CD4-positive, CD25-positive, alpha-beta regulatory T cell (primary cell): ENCODE data around the gene CCN5. TPM values are rescaled to one million over a fixed set of nuclear protein-coding genes. Genes with fewer than 3 reads are reported as not detected.

Experiments used
- ATAC-seq, 2 donors: fragments of 150-1000 bp; cut with Tn5 transposase; one replicate each; pipeline ENCODE4 v1.10.0; 2021; ENCODE audit warnings: low read depth in 2 of 2, moderate number of reproducible peaks in 2 of 2, moderate library complexity in 1 of 2
- DNase-seq, 3 donors: peaks; one replicate each; pipeline versions ENCODE4 v3.0.0 to v3.0.0-alpha.2; 2012 to 2022; ENCODE audit warnings: mixed read lengths in 1 of 3
- H3K27ac ChIP-seq: one replicate; pipeline ENCODE4 v1.7.0; 2013; ENCODE audit warnings: mild to moderate bottlenecking, low read length; ENCODE audit not compliant: insufficient read depth, poor library complexity, severe bottlenecking
- H3K27me3 ChIP-seq: one replicate; pipeline ENCODE4 v1.7.0; 2013; ENCODE audit warnings: low read length; ENCODE audit not compliant: control insufficient read depth, insufficient read depth
- H3K36me3 ChIP-seq: one replicate; pipeline ENCODE4 v1.7.0; 2013; ENCODE audit warnings: mild to moderate bottlenecking, low read length, moderate library complexity; ENCODE audit not compliant: control insufficient read depth, insufficient read depth
- H3K4me1 ChIP-seq: 2 replicates; pipeline ENCODE4 v1.7.0; 2013; ENCODE audit warnings: mild to moderate bottlenecking, low read length; ENCODE audit not compliant: insufficient read depth, control insufficient read depth, poor library complexity, severe bottlenecking
- H3K4me3 ChIP-seq: one replicate; pipeline ENCODE4 v1.7.0; 2013; ENCODE audit warnings: low read depth, mild to moderate bottlenecking, low read length, moderate library complexity
- H3K9me3 ChIP-seq, 2 experiments: 1 replicate in 1 of 2; 2 replicates in 1 of 2; pipeline ENCODE4 v1.7.0; 2013; ENCODE audit warnings: low read length in 2 of 2, mild to moderate bottlenecking in 1 of 2, moderate library complexity in 1 of 2; ENCODE audit not compliant: control insufficient read depth in 2 of 2
- H3K27ac Mint-ChIP-seq, 3 donors: one replicate each; pipeline ENCODE4 v1.8.0; 2020 to 2022; ENCODE audit warnings: mild to moderate bottlenecking in 3 of 3, mixed read lengths in 3 of 3, moderate library complexity in 2 of 3
- H3K27me3 Mint-ChIP-seq: one replicate; pipeline ENCODE4 v1.8.0; 2022; ENCODE audit warnings: mild to moderate bottlenecking, mixed read lengths
- H3K36me3 Mint-ChIP-seq: one replicate; pipeline ENCODE4 v1.8.0; 2020; ENCODE audit warnings: mixed read lengths
- H3K4me1 Mint-ChIP-seq, 4 donors: one replicate each; pipeline ENCODE4 v1.8.0; 2020 to 2022; ENCODE audit warnings: mixed read lengths in 4 of 4, mild to moderate bottlenecking in 1 of 4
- H3K4me3 Mint-ChIP-seq, 4 donors: one replicate each; pipeline ENCODE4 v1.8.0; 2020 to 2022; ENCODE audit warnings: mild to moderate bottlenecking in 4 of 4, mixed read lengths in 4 of 4, moderate library complexity in 3 of 4
- H3K9me3 Mint-ChIP-seq, 7 donors: one replicate each; pipeline ENCODE4 v1.8.0; 2020 to 2022; ENCODE audit warnings: mixed read lengths in 7 of 7, mild to moderate bottlenecking in 3 of 7, moderate library complexity in 2 of 7
- polyA plus RNA-seq, 4 donors: library from polyadenylated mRNA; unstranded; fragments of 300-500 nt; fragmentation: Illumina TruSeq; gene quantifications; one replicate each; pipeline ENCODE4 v1.2.3, GENCODE V29; 2021
- total RNA-seq: library from RNA; stranded (reverse); gene quantifications from one replicate; pipeline ENCODE4 v1.2.3, GENCODE V29; 2022

CCN5 gene
- total and polyA plus RNA-seq, 5 donors from 2014 or later, result not detected

- ATAC-seq (no peak), DNase-seq (no peak)
- H3K9me3 Mint-ChIP-seq, result peaks cover 0 to 2% (median 0%) of the 10 kb centered on the region in 7 donors
- Histone ChIP-seq H3K4me1 (no peaks in the 10 kb centered on the region), H3K27me3 (no peaks in the 10 kb centered on the region), H3K36me3 (no peaks in the 10 kb centered on the region), H3K4me3 (no peak overlapping the region), H3K27ac (no peak overlapping the region), H3K9me3 (no peaks in the 10 kb centered on the region)
- H3K36me3 Mint-ChIP-seq, result no peaks in the 10 kb centered on the region
- no peaks in the 10 kb centered on the region for H3K4me1 Mint-ChIP-seq
- no peak overlapping the region for H3K4me3 Mint-ChIP-seq
- peaks cover 13% of the 10 kb centered on the region for H3K27me3 Mint-ChIP-seq
- H3K27ac Mint-ChIP-seq, result no peak overlapping the region
Measured at GRCh38 chr20:44721785-44722054, 6.6 kb downstream of the CCN5 start.

DNA sequence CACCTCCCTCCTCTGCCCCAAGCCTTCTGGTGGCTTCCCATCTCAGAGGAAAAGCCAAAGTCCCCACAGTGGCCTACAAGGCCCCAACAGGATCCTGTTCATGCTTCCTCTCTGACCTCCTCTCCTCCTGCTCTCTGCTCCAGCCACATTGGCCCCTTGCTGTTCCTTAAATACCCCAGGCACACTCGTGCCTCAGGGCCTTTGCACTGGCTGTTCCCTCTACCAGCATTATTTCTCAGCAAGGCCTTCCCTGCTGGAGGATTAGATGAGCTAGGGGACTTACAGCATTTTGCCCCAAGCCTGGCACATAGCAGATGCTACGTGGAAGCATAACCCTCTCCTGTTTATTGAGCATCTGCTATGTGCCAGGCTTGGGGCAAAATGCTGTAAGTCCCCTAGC is 7.8 kb downstream of the CCN5 start:
- ATAC-seq, result no peak
- Mint-ChIP-seq H3K27me3 (peaks cover 17% of the 10 kb centered on the region), H3K9me3 (peaks cover 0 to 2% (median 0%) of the 10 kb centered on the region in 7 donors), H3K36me3 (no peaks in the 10 kb centered on the region), H3K4me3 (no peak overlapping the region), H3K4me1 (no peaks in the 10 kb centered on the region), H3K27ac (no peak overlapping the region)
- no peak overlapping the region for H3K27ac ChIP-seq
- H3K4me3 ChIP-seq, result no peak overlapping the region
- no peaks in the 10 kb centered on the region for H3K4me1 ChIP-seq
- H3K9me3 ChIP-seq, result no peaks in the 10 kb centered on the region
- no peaks in the 10 kb centered on the region for H3K36me3 ChIP-seq
- H3K27me3 ChIP-seq, result no peaks in the 10 kb centered on the region
- DNase-seq, result no peak

GRCh38 chr20:44723391-44723790 is 8.2 kb downstream of the CCN5 start:
- peaks cover 0 to 2% (median 0%) of the 10 kb centered on the region in 7 donors for H3K9me3 Mint-ChIP-seq
- no peaks in the 10 kb centered on the region for H3K36me3 ChIP-seq
- H3K27me3 Mint-ChIP-seq, result peaks cover 17% of the 10 kb centered on the region

GRCh38 chr20:44723798-44724362 is 8.7 kb downstream of the CCN5 start:
- H3K27ac ChIP-seq, result no peak overlapping the region
- Mint-ChIP-seq H3K4me1 (no peaks in the 10 kb centered on the region), H3K27ac (no peak overlapping the region), H3K4me3 (no peak overlapping the region), H3K36me3 (no peaks in the 10 kb centered on the region), H3K9me3 (peaks cover 0 to 2% (median 0%) of the 10 kb centered on the region in 7 donors), H3K27me3 (peaks cover 17% of the 10 kb centered on the region)
- H3K36me3 ChIP-seq, result no peaks in the 10 kb centered on the region
- H3K4me3 ChIP-seq, result no peak overlapping the region
- no peaks in the 10 kb centered on the region for H3K4me1 ChIP-seq
- H3K27me3 ChIP-seq, result no peaks in the 10 kb centered on the region
- ATAC-seq (no peak), DNase-seq (no peak)
- H3K9me3 ChIP-seq, result no peaks in the 10 kb centered on the region

More at GRCh38 chr20:44723391-44723790, 8.2 kb downstream of the CCN5 start:
- no peaks in the 10 kb centered on the region for H3K9me3 ChIP-seq
- H3K27me3 ChIP-seq, result no peaks in the 10 kb centered on the region
- no peaks in the 10 kb centered on the region for H3K4me1 ChIP-seq
- Mint-ChIP-seq H3K27ac (no peak overlapping the region), H3K4me3 (no peak overlapping the region), H3K36me3 (no peaks in the 10 kb centered on the region), H3K4me1 (no peaks in the 10 kb centered on the region)
- ATAC-seq (no peak), DNase-seq (no peak)
- H3K27ac ChIP-seq, result no peak overlapping the region
- no peak overlapping the region for H3K4me3 ChIP-seq

DNA sequence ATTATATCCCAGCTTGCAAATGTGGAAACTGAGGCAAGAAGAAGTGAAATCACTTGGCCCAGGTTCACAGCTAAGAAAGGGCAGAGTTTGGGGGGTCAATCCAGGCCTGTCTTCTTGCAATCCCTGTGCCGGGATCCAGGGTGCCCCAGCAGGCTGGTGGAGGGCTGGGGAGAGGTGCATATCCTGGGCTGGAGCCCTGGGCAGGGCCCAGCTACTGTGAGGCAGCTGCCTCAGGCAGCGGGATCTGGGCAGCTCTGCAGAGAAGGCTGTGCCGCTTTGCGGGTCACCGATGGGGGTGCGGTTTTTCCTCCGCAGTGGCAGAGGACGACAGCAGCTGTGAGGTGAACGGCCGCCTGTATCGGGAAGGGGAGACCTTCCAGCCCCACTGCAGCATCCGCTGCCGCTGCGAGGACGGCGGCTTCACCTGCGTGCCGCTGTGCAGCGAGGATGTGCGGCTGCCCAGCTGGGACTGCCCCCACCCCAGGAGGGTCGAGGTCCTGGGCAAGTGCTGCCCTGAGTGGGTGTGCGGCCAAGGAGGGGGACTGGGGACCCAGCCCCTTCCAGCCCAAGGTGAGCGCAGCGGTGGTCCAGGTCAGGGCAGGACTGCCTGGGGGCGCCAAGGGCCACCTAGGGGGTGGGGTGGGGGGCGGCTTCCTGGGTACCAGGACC is 9.4 kb downstream of the CCN5 start:
- no peaks in the 10 kb centered on the region for H3K4me1 Mint-ChIP-seq
- H3K4me1 ChIP-seq, result no peaks in the 10 kb centered on the region
- H3K27ac ChIP-seq, result no peak overlapping the region
- ATAC-seq (no peak), DNase-seq (no peak)
- H3K36me3 ChIP-seq, result no peaks in the 10 kb centered on the region
- H3K4me3 ChIP-seq, result no peak overlapping the region
- peaks cover 17% of the 10 kb centered on the region for H3K27me3 Mint-ChIP-seq
- no peak overlapping the region for H3K4me3 Mint-ChIP-seq
- no peaks in the 10 kb centered on the region for H3K36me3 Mint-ChIP-seq
- no peaks in the 10 kb centered on the region for H3K27me3 ChIP-seq
- no peak overlapping the region for H3K27ac Mint-ChIP-seq
- H3K9me3 ChIP-seq, result no peaks in the 10 kb centered on the region
- H3K9me3 Mint-ChIP-seq, result peaks cover 0 to 2% (median 0%) of the 10 kb centered on the region in 7 donors

DNA sequence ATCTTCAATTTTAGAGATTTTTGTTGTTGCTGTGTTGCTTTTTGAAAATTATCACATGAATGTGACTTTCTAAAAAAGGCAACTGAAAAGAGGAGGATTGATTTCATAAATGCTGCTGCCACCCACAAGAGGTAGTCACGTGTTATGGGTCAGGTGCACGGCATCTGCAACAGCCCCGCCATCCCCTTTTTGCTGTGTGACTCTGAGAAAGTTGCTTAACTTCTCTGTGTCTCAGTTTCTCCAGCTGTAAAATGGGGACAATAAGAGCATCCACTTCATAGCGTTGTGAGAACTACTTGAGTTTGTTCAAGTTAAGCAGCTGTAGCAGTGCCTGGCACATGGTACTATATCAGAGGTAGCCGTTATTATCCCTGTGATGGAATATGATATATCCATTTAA is 10.7 kb downstream of the CCN5 start:
- Histone ChIP-seq H3K4me3 (no peak overlapping the region), H3K4me1 (no peaks in the 10 kb centered on the region), H3K36me3 (no peaks in the 10 kb centered on the region), H3K27me3 (no peaks in the 10 kb centered on the region), H3K9me3 (no peaks in the 10 kb centered on the region), H3K27ac (no peak overlapping the region)
- ATAC-seq, result no peak
- peaks cover 13% of the 10 kb centered on the region for H3K27me3 Mint-ChIP-seq
- no peaks in the 10 kb centered on the region for H3K4me1 Mint-ChIP-seq
- no peak for DNase-seq
- no peak overlapping the region for H3K4me3 Mint-ChIP-seq
- H3K9me3 Mint-ChIP-seq, result peaks cover 0 to 2% (median 0%) of the 10 kb centered on the region in 7 donors
- no peaks in the 10 kb centered on the region for H3K36me3 Mint-ChIP-seq
- no peak overlapping the region for H3K27ac Mint-ChIP-seq

DNA sequence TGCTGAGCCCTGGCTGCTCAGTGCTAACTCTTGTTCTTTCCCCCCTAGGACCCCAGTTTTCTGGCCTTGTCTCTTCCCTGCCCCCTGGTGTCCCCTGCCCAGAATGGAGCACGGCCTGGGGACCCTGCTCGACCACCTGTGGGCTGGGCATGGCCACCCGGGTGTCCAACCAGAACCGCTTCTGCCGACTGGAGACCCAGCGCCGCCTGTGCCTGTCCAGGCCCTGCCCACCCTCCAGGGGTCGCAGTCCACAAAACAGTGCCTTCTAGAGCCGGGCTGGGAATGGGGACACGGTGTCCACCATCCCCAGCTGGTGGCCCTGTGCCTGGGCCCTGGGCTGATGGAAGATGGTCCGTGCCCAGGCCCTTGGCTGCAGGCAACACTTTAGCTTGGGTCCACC is 11.9 kb downstream of the CCN5 start:
- Histone ChIP-seq H3K27ac (no peak overlapping the region), H3K4me3 (no peak overlapping the region), H3K27me3 (no peaks in the 10 kb centered on the region), H3K9me3 (no peaks in the 10 kb centered on the region), H3K4me1 (no peaks in the 10 kb centered on the region), H3K36me3 (no peaks in the 10 kb centered on the region)
- Mint-ChIP-seq H3K27ac (no peak overlapping the region), H3K36me3 (no peaks in the 10 kb centered on the region), H3K27me3 (peaks cover 9% of the 10 kb centered on the region), H3K9me3 (peaks cover 0 to 2% (median 0%) of the 10 kb centered on the region in 7 donors), H3K4me1 (no peaks in the 10 kb centered on the region), H3K4me3 (no peak overlapping the region)
- DNase-seq, result no peak
- ATAC-seq, result no peak

DNA sequence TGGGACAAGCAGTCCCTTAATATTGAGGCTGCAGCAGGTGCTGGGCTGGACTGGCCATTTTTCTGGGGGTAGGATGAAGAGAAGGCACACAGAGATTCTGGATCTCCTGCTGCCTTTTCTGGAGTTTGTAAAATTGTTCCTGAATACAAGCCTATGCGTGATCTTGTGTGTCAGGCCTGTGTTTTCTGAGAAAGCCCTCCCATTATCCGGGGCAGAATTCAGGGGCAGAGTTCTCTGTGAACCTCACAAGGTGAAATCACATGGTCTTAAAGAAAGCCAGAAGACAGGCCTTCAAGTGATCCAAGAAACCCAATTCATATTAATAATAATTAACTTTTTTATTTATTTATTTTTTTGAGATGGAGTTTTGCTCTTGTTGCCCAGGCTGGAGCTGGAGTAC is 12.5 kb downstream of the CCN5 start:
- H3K36me3 ChIP-seq, result no peaks in the 10 kb centered on the region
- no peaks in the 10 kb centered on the region for H3K4me1 Mint-ChIP-seq
- no peaks in the 10 kb centered on the region for H3K27me3 ChIP-seq
- no peaks in the 10 kb centered on the region for H3K36me3 Mint-ChIP-seq
- no peak overlapping the region for H3K4me3 Mint-ChIP-seq
- DNase-seq, result no peak
- peaks cover 7% of the 10 kb centered on the region for H3K27me3 Mint-ChIP-seq
- no peaks in the 10 kb centered on the region for H3K9me3 ChIP-seq
- no peak for ATAC-seq
- H3K27ac ChIP-seq, result no peak overlapping the region
- no peaks in the 10 kb centered on the region for H3K4me1 ChIP-seq
- peaks cover 0 to 2% (median 0%) of the 10 kb centered on the region in 7 donors for H3K9me3 Mint-ChIP-seq
- no peak overlapping the region for H3K4me3 ChIP-seq
- H3K27ac Mint-ChIP-seq, result no peak overlapping the region
